ENCODE results near the gene RNF144A. TPM values are rescaled to one million over a fixed set of nuclear protein-coding genes. Genes with fewer than 3 reads are reported as not detected.

Gene RNF144A
- total RNA-seq, 2 experiments from 2014 or later: 49.0 to 50.6 TPM

- H3K27ac Mint-ChIP-seq: no peak overlapping the region
- no peaks in the 10 kb centered on the region for H3K27me3 Mint-ChIP-seq (ENCODE audit: low read depth)
- no peak overlapping the region for H3K4me3 Mint-ChIP-seq
- CTCF ChIA-PET: interaction anchor here (0.6 to 1.2 kb wide), 3 partner anchors 17 to 63 kb away, joined by 3 read pairs; no protein-coding TSS in a partner anchor
- intact Hi-C loops (cut with micrococcal nuclease): loop anchor here (5.0 kb wide), 1 partner anchor 71 kb away; no protein-coding TSS in a partner anchor
- peaks cover 4% of the 10 kb centered on the region for H3K4me1 Mint-ChIP-seq (ENCODE audit: low read depth)
- no peak for DNase-seq
- peaks cover 25% of the 10 kb centered on the region for H3K36me3 Mint-ChIP-seq (ENCODE audit: low read depth)
- H3K9me3 Mint-ChIP-seq: peaks cover 1% of the 10 kb centered on the region
Observed at GRCh38 chr2:6968319-6969100, 51.3 kb downstream of the RNF144A start.

- no peaks in the 10 kb centered on the region for H3K27me3 Mint-ChIP-seq (ENCODE audit: low read depth)
- CTCF ChIA-PET: no interaction called here
- no peak for DNase-seq
- H3K9me3 Mint-ChIP-seq: no peaks in the 10 kb centered on the region
- H3K27ac Mint-ChIP-seq: no peak overlapping the region
- H3K4me1 Mint-ChIP-seq (ENCODE audit: low read depth): no peaks in the 10 kb centered on the region
- H3K36me3 Mint-ChIP-seq (ENCODE audit: low read depth): peaks cover 27% of the 10 kb centered on the region
- no peak overlapping the region for H3K4me3 Mint-ChIP-seq
- intact Hi-C loops (cut with micrococcal nuclease): no loop called here
Observed at GRCh38 chr2:6970551-6970950, 53.3 kb downstream of the RNF144A start.

DNA sequence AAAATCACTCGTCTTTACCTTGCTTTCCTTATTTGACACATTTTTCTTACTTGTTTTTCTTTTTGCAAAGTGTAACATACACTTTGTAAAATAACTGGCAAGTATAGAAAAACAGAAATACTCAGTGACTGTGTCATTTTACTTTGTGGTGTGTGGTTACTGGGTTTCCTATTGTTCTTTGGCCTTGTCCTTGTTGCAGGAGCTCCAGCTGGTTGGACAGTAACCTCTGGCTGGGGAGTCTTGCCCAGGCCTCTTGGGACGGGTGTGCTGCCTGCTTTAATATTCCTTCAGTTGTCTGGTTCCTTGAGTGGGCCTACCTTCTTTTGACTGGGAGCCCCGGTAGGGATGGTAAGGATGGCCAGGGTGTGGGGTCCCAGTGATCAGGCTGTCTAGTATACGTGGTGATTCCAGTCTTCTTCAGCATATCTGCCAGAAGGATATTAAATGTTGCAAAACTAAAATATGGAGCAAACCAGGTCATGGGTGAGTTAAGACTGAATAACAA, 53.8 kb downstream of the RNF144A start:
- no peaks in the 10 kb centered on the region for H3K9me3 Mint-ChIP-seq
- peaks cover 4% of the 10 kb centered on the region for H3K4me1 Mint-ChIP-seq (ENCODE audit: low read depth)
- intact Hi-C loops (cut with micrococcal nuclease): no loop called here
- H3K36me3 Mint-ChIP-seq (ENCODE audit: low read depth): peaks cover 29% of the 10 kb centered on the region
- no peak overlapping the region for H3K4me3 Mint-ChIP-seq
- H3K27ac Mint-ChIP-seq: no peak overlapping the region
- no peak for DNase-seq
- CTCF ChIA-PET: no interaction called here
- H3K27me3 Mint-ChIP-seq (ENCODE audit: low read depth): no peaks in the 10 kb centered on the region

GRCh38 chr2:6971502-6971901, 54.3 kb downstream of the RNF144A start:
- Mint-ChIP-seq H3K27ac (no peak overlapping the region), H3K36me3 (ENCODE audit: low read depth) (peaks cover 30% of the 10 kb centered on the region), H3K27me3 (ENCODE audit: low read depth) (no peaks in the 10 kb centered on the region), H3K4me1 (ENCODE audit: low read depth) (peaks cover 6% of the 10 kb centered on the region), H3K9me3 (no peaks in the 10 kb centered on the region), H3K4me3 (no peak overlapping the region)
- intact Hi-C loops (cut with micrococcal nuclease): no loop called here
- CTCF ChIA-PET: interaction anchor here (1.2 kb wide), 1 partner anchor 42 kb away, joined by 3 read pairs; no protein-coding TSS in a partner anchor
- DNase-seq: no peak

GRCh38 chr2:6972067-6972710, 55.0 kb downstream of the RNF144A start:
- Mint-ChIP-seq H3K9me3 (no peaks in the 10 kb centered on the region), H3K27me3 (ENCODE audit: low read depth) (no peaks in the 10 kb centered on the region), H3K4me3 (no peak overlapping the region), H3K27ac (no peak overlapping the region), H3K36me3 (ENCODE audit: low read depth) (peaks cover 30% of the 10 kb centered on the region), H3K4me1 (ENCODE audit: low read depth) (peaks cover 6% of the 10 kb centered on the region)
- intact Hi-C loops (cut with micrococcal nuclease): no loop called here
- DNase-seq: no peak
- CTCF ChIA-PET: interaction anchor here (1.2 kb wide), 1 partner anchor 42 kb away, joined by 3 read pairs; no protein-coding TSS in a partner anchor

GRCh38 chr2:6973895-6974545, 56.8 kb downstream of the RNF144A start:
- intact Hi-C loops (cut with micrococcal nuclease): no loop called here
- H3K9me3 Mint-ChIP-seq: no peaks in the 10 kb centered on the region
- H3K27me3 Mint-ChIP-seq (ENCODE audit: low read depth): no peaks in the 10 kb centered on the region
- H3K4me1 Mint-ChIP-seq (ENCODE audit: low read depth): peaks cover 9% of the 10 kb centered on the region
- H3K4me3 Mint-ChIP-seq: no peak overlapping the region
- H3K36me3 Mint-ChIP-seq (ENCODE audit: low read depth): peaks cover 40% of the 10 kb centered on the region
- no peak overlapping the region for H3K27ac Mint-ChIP-seq
- no peak for DNase-seq
- CTCF ChIA-PET: interaction anchor here (0.6 kb wide), 1 partner anchor 66 kb away, joined by 5 read pairs; no protein-coding TSS in a partner anchor

GRCh38 chr2:6975988-6976387, 58.8 kb downstream of the RNF144A start:
- Mint-ChIP-seq H3K4me1 (ENCODE audit: low read depth) (peaks cover 23% of the 10 kb centered on the region), H3K9me3 (peaks cover 9% of the 10 kb centered on the region), H3K27ac (no peak overlapping the region), H3K4me3 (no peak overlapping the region), H3K27me3 (ENCODE audit: low read depth) (no peaks in the 10 kb centered on the region), H3K36me3 (ENCODE audit: low read depth) (peaks cover 52% of the 10 kb centered on the region)
- DNase-seq: no peak
- CTCF ChIA-PET: no interaction called here
- intact Hi-C loops (cut with micrococcal nuclease): no loop called here

DNA sequence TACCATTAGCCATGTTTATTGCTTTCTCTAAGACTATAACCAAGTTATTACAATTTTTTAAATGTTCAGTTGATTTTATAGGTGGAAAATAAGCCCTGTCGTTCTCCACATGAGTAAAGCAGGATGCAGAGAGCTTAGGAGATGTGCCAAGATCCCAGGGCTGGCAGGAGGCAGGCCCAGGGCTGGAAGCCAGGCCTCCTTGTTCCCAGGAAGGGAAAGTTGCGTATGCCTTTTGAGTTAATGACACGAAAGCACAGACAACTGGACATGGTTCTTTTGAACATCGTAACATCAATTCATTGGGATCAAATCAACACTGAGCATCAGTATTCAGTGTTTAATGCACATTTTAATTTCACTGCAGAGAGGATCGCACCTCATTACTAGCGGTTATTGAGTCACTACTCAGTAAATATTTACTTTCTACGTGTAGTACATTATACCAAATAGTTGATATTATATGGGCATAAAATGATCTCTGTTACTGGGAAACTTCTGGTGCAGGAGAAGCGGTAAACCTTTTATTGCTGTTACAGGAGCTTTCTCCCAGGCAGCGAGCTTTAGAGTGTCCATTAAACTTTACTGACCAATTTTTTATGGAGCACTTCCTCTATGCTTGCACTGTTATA, 60.0 kb downstream of the RNF144A start:
- DNase-seq: no peak
- Mint-ChIP-seq H3K9me3 (peaks cover 9% of the 10 kb centered on the region), H3K36me3 (ENCODE audit: low read depth) (peaks cover 57% of the 10 kb centered on the region), H3K27ac (no peak overlapping the region), H3K27me3 (ENCODE audit: low read depth) (no peaks in the 10 kb centered on the region), H3K4me1 (ENCODE audit: low read depth) (peaks cover 30% of the 10 kb centered on the region), H3K4me3 (no peak overlapping the region)
- CTCF ChIA-PET: interaction anchor here (0.5 to 1.2 kb wide), 3 partner anchors 32 to 67 kb away, joined by 3 to 4 read pairs (median 4); no protein-coding TSS in a partner anchor
- intact Hi-C loops (cut with micrococcal nuclease): no loop called here

DNA sequence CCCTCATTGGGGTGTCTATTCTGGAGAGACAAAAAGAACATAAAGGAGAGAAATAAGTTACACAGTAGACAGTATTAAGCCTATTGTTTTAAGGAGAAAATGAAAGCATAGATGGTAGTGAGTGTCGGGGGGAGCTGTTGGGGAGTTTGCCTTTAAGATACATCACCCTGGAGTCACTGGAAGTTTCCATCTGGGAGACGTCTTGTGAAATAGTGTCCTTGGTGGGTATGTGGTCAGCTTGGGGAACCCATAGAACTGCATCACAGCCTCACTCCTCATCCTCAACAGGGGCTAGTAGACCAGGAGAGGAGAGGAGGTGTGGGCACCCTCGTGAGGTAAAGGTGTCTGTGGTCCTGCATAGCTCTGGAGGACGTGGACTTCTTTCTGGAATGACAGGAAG, 60.6 kb downstream of the RNF144A start:
- DNase-seq: no peak
- peaks cover 30% of the 10 kb centered on the region for H3K4me1 Mint-ChIP-seq (ENCODE audit: low read depth)
- peaks cover 57% of the 10 kb centered on the region for H3K36me3 Mint-ChIP-seq (ENCODE audit: low read depth)
- no peaks in the 10 kb centered on the region for H3K27me3 Mint-ChIP-seq (ENCODE audit: low read depth)
- no peak overlapping the region for H3K4me3 Mint-ChIP-seq
- CTCF ChIA-PET: interaction anchor here (0.5 to 1.2 kb wide), 3 partner anchors 33 to 67 kb away, joined by 3 to 4 read pairs (median 4); no protein-coding TSS in a partner anchor
- H3K9me3 Mint-ChIP-seq: peaks cover 9% of the 10 kb centered on the region
- intact Hi-C loops (cut with micrococcal nuclease): no loop called here
- no peak overlapping the region for H3K27ac Mint-ChIP-seq

- intact Hi-C loops (cut with micrococcal nuclease): no loop called here
- H3K4me3 Mint-ChIP-seq: no peak overlapping the region
- H3K36me3 Mint-ChIP-seq (ENCODE audit: low read depth): peaks cover 50% of the 10 kb centered on the region
- H3K27me3 Mint-ChIP-seq (ENCODE audit: low read depth): no peaks in the 10 kb centered on the region
- CTCF ChIA-PET: interaction anchor here (0.6 kb wide), 1 partner anchor 82 kb away, joined by 5 read pairs; no protein-coding TSS in a partner anchor
- no peak overlapping the region for H3K27ac Mint-ChIP-seq
- H3K4me1 Mint-ChIP-seq (ENCODE audit: low read depth): peaks cover 36% of the 10 kb centered on the region
- H3K9me3 Mint-ChIP-seq: peaks cover 9% of the 10 kb centered on the region
- DNase-seq: no peak
Observed at GRCh38 chr2:6978991-6979390, 61.8 kb downstream of the RNF144A start.

DNA sequence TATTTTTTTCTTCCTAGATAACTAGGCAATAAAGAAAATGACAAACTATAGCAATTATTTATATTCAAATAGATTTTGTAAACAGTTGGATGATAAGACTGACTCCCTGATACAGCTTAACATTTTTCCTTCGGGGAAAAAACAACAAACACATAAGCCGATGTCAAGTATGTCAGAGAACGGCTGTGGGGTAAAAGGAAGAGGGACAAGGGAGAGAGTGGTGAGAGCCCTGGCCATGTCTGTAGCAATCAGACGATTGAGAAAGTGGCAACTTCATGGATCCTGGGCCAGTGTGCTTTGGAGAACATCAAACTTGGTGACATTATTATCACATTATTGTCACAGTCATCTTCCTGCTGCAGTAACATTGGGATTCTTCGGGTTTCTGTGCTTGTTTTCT, 65.2 kb downstream of the RNF144A start:
- no peak for DNase-seq
- CTCF ChIA-PET: interaction anchor here (0.9 kb wide), 1 partner anchor 61 kb away, joined by 3 read pairs; no protein-coding TSS in a partner anchor
- no peak overlapping the region for H3K27ac Mint-ChIP-seq
- no peak overlapping the region for H3K4me3 Mint-ChIP-seq
- no peaks in the 10 kb centered on the region for H3K27me3 Mint-ChIP-seq (ENCODE audit: low read depth)
- intact Hi-C loops (cut with micrococcal nuclease): no loop called here
- H3K9me3 Mint-ChIP-seq: peaks cover 9% of the 10 kb centered on the region
- peaks cover 44% of the 10 kb centered on the region for H3K36me3 Mint-ChIP-seq (ENCODE audit: low read depth)
- peaks cover 42% of the 10 kb centered on the region for H3K4me1 Mint-ChIP-seq (ENCODE audit: low read depth)
